NCI-H187 (cell line): ENCODE data around the gene CEND1.

Experiments used
- DNase-seq, 2 experiments: peaks; one replicate each; lab custom pipeline; 2025; lab: John Stamatoyannopoulos, UW

The CEND1 gene

GRCh38 chr11:789943-790342 is at the start of gene CEND1:
Gene CEND1 (minus strand): TSS chr11:790090. CDS start chr11:788576, 1,514 bp downstream.
- peak in 1 of 2 experiments; percentile 34 for DNase-seq

GRCh38 chr11:839280-839623 is 49.4 kb upstream of the CEND1 start:
- no peak for DNase-seq

- no peak for DNase-seq
These were observed 48.8 kb upstream of the CEND1 start for GRCh38 chr11:838441-839279.

GRCh38 chr11:837990-838307 is 48.1 kb upstream of the CEND1 start:
- no peak for DNase-seq

GRCh38 chr11:837189-837989 is 47.5 kb upstream of the CEND1 start:
- DNase-seq, result no peak

- no peak for DNase-seq
These were observed 46.8 kb upstream of the CEND1 start for GRCh38 chr11:836700-837099.

- DNase-seq, result no peak
These were observed 46.4 kb upstream of the CEND1 start for GRCh38 chr11:836274-836673.

- no peak for DNase-seq
These were observed 44.8 kb upstream of the CEND1 start for GRCh38 chr11:834371-835316.

GRCh38 chr11:833849-834311 is 44.0 kb upstream of the CEND1 start:
- DNase-seq, result no peak

- no peak for DNase-seq
These were observed 43.4 kb upstream of the CEND1 start for GRCh38 chr11:833114-833791.

- DNase-seq, result no peak
These were observed 42.7 kb upstream of the CEND1 start, which contains the start of gene CD151 for GRCh38 chr11:832529-833113. Gene CD151 (plus strand): TSS chr11:832952. CDS start chr11:836070, 3,118 bp downstream.

- DNase-seq, result no peak
These were observed 42.2 kb upstream of the CEND1 start for GRCh38 chr11:831961-832528.

- DNase-seq, result no peak
These were observed 41.4 kb upstream of the CEND1 start for GRCh38 chr11:831118-831864.

- peak; percentile 65 to 81 for DNase-seq
These were observed 40.6 kb upstream of the CEND1 start for GRCh38 chr11:830295-831117.

- DNase-seq, result no peak
These were observed 40.0 kb upstream of the CEND1 start for GRCh38 chr11:829847-830294.

GRCh38 chr11:829176-829846 is 39.4 kb upstream of the CEND1 start:
- DNase-seq, result no peak

- no peak for DNase-seq
These were observed 38.8 kb upstream of the CEND1 start for GRCh38 chr11:828506-829175.

GRCh38 chr11:827897-828192 is 38.0 kb upstream of the CEND1 start, which contains the start of gene CRACR2B:
Gene CRACR2B (plus strand): TSS chr11:827919. CDS start chr11:828608, 689 bp downstream.
- DNase-seq, result no peak
